ENCODE results near the gene PLCD3.

GRCh38 chr17:45092911-45093430 lies 39.3 kb downstream of the PLCD3 start:
- no peak for TF ChIP-seq NR1H2 (CRISPR knock-in tag; IDR thresholded peaks at IDR 0.05)
- no peak for TF ChIP-seq MAX (CRISPR knock-in tag; IDR thresholded peaks at IDR 0.05)
- no peak for TF ChIP-seq NFE2L1 (CRISPR knock-in tag; IDR thresholded peaks at IDR 0.05)
- TF ChIP-seq, protein P1, sequence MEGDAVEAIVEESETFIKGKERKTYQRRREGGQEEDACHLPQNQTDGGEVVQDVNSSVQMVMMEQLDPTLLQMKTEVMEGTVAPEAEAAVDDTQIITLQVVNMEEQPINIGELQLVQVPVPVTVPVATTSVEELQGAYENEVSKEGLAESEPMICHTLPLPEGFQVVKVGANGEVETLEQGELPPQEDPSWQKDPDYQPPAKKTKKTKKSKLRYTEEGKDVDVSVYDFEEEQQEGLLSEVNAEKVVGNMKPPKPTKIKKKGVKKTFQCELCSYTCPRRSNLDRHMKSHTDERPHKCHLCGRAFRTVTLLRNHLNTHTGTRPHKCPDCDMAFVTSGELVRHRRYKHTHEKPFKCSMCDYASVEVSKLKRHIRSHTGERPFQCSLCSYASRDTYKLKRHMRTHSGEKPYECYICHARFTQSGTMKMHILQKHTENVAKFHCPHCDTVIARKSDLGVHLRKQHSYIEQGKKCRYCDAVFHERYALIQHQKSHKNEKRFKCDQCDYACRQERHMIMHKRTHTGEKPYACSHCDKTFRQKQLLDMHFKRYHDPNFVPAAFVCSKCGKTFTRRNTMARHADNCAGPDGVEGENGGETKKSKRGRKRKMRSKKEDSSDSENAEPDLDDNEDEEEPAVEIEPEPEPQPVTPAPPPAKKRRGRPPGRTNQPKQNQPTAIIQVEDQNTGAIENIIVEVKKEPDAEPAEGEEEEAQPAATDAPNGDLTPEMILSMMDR (IDR thresholded peaks at IDR 0.05) = no peak
- TF ChIP-seq JUN (CRISPR knock-in tag; IDR thresholded peaks at IDR 0.05) = no peak
- TF ChIP-seq GABPB1 (CRISPR knock-in tag; IDR thresholded peaks at IDR 0.05) = no peak
- TF ChIP-seq CREB1 (CRISPR knock-in tag; IDR thresholded peaks at IDR 0.05) = no peak

Data from WTC11 (cell line).